HepG2 (cell line): ENCODE data around the gene NCBP2. TPM values are rescaled to one million over a fixed set of nuclear protein-coding genes. Genes with fewer than 3 reads are reported as not detected.

Experiments
- AGO1 ChIP-seq: fragments of 200-400 bp; formaldehyde crosslinking; IDR thresholded peaks from 2 replicates; pipeline ENCODE4 v1.6.1; 2017; ENCODE audit warnings: mild to moderate bottlenecking, low read depth, low read length, moderate library complexity; ENCODE audit not compliant: poor library complexity, severe bottlenecking
- ARNT ChIP-seq: fragments of 450-650 bp; IDR thresholded peaks from 2 replicates; pipeline ENCODE4 v1.6.1; 2017
- CBX1 ChIP-seq: IDR thresholded peaks from one replicate; pipeline ENCODE4 v1.6.1; 2016; ENCODE audit warnings: antibody characterized with exemption, low read depth
- HDAC1 ChIP-seq: sonication (generic); formaldehyde crosslinking; IDR thresholded peaks from 2 replicates; pipeline ENCODE4 v1.5.1; 2020; ENCODE audit warnings: mild to moderate bottlenecking, missing genetic modification reagents
- HOXA9 ChIP-seq: sonication (generic); formaldehyde crosslinking; IDR thresholded peaks from 2 replicates; pipeline ENCODE4 v1.8.1; 2022; ENCODE audit warnings: missing genetic modification reagents, mild to moderate bottlenecking, moderate library complexity, borderline replicate concordance
- RARA ChIP-seq: IDR thresholded peaks from 2 replicates; pipeline ENCODE4 v1.6.1; 2016; ENCODE audit warnings: missing genetic modification reagents, missing compliant biosample characterization
- RARG ChIP-seq: sonication (generic); formaldehyde crosslinking; IDR thresholded peaks from 2 replicates; pipeline ENCODE4 v1.4.0; 2020; ENCODE audit warnings: low read depth, mild to moderate bottlenecking, missing genetic modification reagents
- RFXAP ChIP-seq: sonication (generic); formaldehyde crosslinking; IDR thresholded peaks from 2 replicates; pipeline ENCODE4 v1.4.0; 2020; ENCODE audit warnings: missing genetic modification reagents, borderline replicate concordance
- ZFY ChIP-seq: sonication (generic); formaldehyde crosslinking; IDR thresholded peaks from 2 replicates; pipeline ENCODE4 v1.4.0; 2020; ENCODE audit warnings: missing genetic modification reagents
- ZNF382 ChIP-seq: sonication (generic); formaldehyde crosslinking; IDR thresholded peaks from 2 replicates; pipeline ENCODE4 v1.5.0; 2020; ENCODE audit warnings: missing genetic modification reagents, mild to moderate bottlenecking, borderline replicate concordance
- ZNF530 ChIP-seq: sonication (generic); formaldehyde crosslinking; IDR thresholded peaks from 2 replicates; pipeline ENCODE4 v1.5.0; 2020; ENCODE audit warnings: low read depth, mild to moderate bottlenecking, missing genetic modification reagents
- ZNF652 ChIP-seq: IDR thresholded peaks from 2 replicates; pipeline ENCODE4 v1.6.1; 2016; ENCODE audit warnings: low read depth, borderline replicate concordance
- ZNF713 ChIP-seq: sonication (generic); formaldehyde crosslinking; IDR thresholded peaks from 2 replicates; pipeline ENCODE4 v1.4.0; 2020; ENCODE audit warnings: mild to moderate bottlenecking, missing genetic modification reagents
- ZNF788 ChIP-seq: sonication (generic); formaldehyde crosslinking; IDR thresholded peaks from 2 replicates; pipeline ENCODE4 v1.5.0; 2020; ENCODE audit warnings: mild to moderate bottlenecking, missing genetic modification reagents, borderline replicate concordance
- polyA plus RNA-seq, 8 experiments: library from polyadenylated mRNA; depleted of rRNA in 3 of 8; stranded (reverse) in 7 of 8; unstranded in 1 of 8; fragments of >200 nt; fragmentation: Illumina TruSeq in 4 of 8; extraction: Trizol in 4 of 8; gene quantifications; 2 replicates each; pipeline versions ENCODE4 v1.2.1 to v1.2.3, GENCODE V29; 2011 to 2016; ENCODE audit warnings: low read depth in 4 of 8, missing spikeins in 1 of 8, mixed read lengths in 1 of 8; ENCODE audit not compliant: insufficient read depth in 1 of 8
- total RNA-seq, 5 experiments: library from RNA; depleted of rRNA; stranded (reverse); fragments of >200 nt; fragmentation: Illumina TruSeq; extraction: Trizol; gene quantifications; 2 replicates each; pipeline ENCODE4 v1.2.3, GENCODE V29; 2016; ENCODE audit warnings: low read depth in 1 of 5
- TF ChIP-seq, protein P1 (sequence below): sonication (generic); formaldehyde crosslinking; IDR thresholded peaks from 2 replicates; pipeline ENCODE4 v1.4.0; 2020; ENCODE audit warnings: missing genetic modification reagents
- TF ChIP-seq, protein P2 (sequence below): sonication (generic); formaldehyde crosslinking; IDR thresholded peaks from 2 replicates; pipeline ENCODE4 v1.4.0; 2020; ENCODE audit warnings: missing genetic modification reagents
- TF ChIP-seq, protein P3 (sequence below): sonication (generic); formaldehyde crosslinking; IDR thresholded peaks from 2 replicates; pipeline ENCODE4 v1.4.0; 2020; ENCODE audit warnings: missing genetic modification reagents, borderline replicate concordance
- TF ChIP-seq, protein P4 (sequence below): IDR thresholded peaks from 2 replicates; pipeline ENCODE4 v1.6.1; 2016; ENCODE audit warnings: missing genetic modification reagents, missing compliant biosample characterization
- TF ChIP-seq, protein P5 (sequence below): sonication (generic); formaldehyde crosslinking; IDR thresholded peaks from 2 replicates; pipeline ENCODE4 v1.8.1; 2022; ENCODE audit warnings: low read depth, mild to moderate bottlenecking, missing genetic modification reagents

Gene NCBP2
- total and polyA plus RNA-seq, 2 of the 13 experiments (the other 11 are each of a cell fraction or from before 2014, with no cell fraction given) = 58.7 to 95.5 TPM

DNA sequence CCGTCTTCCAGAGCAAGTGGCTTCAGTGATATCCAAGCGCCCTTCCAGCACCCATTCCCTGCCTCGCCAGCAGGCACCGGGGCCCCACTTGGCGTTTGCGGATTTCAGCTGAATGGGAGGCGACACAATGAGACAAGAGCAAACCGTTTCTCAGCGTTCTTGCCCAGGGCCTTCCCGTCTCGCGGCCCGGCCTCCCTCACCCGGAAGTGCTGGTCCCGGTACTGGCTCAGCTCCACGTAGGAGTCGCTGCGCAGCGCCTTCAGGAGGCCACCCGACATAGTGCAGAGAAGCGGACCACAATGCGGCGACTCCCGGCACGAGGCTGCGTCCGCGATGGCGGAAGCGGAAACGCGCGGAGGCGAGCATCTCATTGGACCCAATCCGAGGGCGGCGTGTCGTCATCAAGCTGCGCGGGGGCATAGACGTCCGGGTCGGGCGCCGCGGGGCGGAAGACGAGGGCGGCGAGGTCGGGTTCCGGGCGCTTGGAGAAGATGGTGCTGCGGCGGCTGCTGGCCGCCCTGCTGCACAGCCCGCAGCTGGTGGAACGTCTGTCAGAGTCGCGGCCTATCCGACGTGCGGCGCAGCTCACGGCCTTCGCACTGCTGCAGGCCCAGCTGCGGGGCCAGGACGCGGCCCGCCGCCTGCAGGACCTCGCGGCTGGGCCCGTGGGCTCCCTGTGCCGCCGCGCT, at the start of gene NCBP2 (continued):
- TF ChIP-seq ZNF652 (CRISPR knock-in tag) (peak; percentile 22; the same call in 1 of the 2 replicates), CBX1 (peak; percentile 60), RFXAP (CRISPR knock-in tag) (peak; percentile 91), RARG (CRISPR knock-in tag) (no peak), ZNF382 (CRISPR knock-in tag) (no peak), AGO1 (peak; percentile 48), HOXA9 (CRISPR knock-in tag) (peak; percentile 68; the same call in 1 of the 2 replicates), ZNF788 (CRISPR knock-in tag) (peak; percentile 43; the same call in 1 of the 2 replicates), ZNF530 (CRISPR knock-in tag) (no peak), RARA (CRISPR knock-in tag) (0 out of 2 replicates have a peak, but pooled peaks have one; percentile 40), ZFY (CRISPR knock-in tag) (peak; percentile 93), ZNF713 (CRISPR knock-in tag) (peak; percentile 26; the same call in 1 of the 2 replicates), ARNT (no peak), HDAC1 (CRISPR knock-in tag) (peak; percentile 98)
- TF ChIP-seq, protein P1, sequence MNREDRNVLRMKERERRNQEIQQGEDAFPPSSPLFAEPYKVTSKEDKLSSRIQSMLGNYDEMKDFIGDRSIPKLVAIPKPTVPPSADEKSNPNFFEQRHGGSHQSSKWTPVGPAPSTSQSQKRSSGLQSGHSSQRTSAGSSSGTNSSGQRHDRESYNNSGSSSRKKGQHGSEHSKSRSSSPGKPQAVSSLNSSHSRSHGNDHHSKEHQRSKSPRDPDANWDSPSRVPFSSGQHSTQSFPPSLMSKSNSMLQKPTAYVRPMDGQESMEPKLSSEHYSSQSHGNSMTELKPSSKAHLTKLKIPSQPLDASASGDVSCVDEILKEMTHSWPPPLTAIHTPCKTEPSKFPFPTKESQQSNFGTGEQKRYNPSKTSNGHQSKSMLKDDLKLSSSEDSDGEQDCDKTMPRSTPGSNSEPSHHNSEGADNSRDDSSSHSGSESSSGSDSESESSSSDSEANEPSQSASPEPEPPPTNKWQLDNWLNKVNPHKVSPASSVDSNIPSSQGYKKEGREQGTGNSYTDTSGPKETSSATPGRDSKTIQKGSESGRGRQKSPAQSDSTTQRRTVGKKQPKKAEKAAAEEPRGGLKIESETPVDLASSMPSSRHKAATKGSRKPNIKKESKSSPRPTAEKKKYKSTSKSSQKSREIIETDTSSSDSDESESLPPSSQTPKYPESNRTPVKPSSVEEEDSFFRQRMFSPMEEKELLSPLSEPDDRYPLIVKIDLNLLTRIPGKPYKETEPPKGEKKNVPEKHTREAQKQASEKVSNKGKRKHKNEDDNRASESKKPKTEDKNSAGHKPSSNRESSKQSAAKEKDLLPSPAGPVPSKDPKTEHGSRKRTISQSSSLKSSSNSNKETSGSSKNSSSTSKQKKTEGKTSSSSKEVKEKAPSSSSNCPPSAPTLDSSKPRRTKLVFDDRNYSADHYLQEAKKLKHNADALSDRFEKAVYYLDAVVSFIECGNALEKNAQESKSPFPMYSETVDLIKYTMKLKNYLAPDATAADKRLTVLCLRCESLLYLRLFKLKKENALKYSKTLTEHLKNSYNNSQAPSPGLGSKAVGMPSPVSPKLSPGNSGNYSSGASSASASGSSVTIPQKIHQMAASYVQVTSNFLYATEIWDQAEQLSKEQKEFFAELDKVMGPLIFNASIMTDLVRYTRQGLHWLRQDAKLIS (CRISPR knock-in tag) = peak; percentile 93
- TF ChIP-seq, protein P2, sequence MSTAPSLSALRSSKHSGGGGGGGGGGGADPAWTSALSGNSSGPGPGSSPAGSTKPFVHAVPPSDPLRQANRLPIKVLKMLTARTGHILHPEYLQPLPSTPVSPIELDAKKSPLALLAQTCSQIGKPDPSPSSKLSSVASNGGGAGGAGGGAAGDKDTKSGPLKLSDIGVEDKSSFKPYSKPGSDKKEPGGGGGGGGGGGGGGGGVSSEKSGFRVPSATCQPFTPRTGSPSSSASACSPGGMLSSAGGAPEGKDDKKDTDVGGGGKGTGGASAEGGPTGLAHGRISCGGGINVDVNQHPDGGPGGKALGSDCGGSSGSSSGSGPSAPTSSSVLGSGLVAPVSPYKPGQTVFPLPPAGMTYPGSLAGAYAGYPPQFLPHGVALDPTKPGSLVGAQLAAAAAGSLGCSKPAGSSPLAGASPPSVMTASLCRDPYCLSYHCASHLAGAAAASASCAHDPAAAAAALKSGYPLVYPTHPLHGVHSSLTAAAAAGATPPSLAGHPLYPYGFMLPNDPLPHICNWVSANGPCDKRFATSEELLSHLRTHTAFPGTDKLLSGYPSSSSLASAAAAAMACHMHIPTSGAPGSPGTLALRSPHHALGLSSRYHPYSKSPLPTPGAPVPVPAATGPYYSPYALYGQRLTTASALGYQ (CRISPR knock-in tag) = peak; percentile 36; the same call in 1 of the 2 replicates
- TF ChIP-seq, protein P3, sequence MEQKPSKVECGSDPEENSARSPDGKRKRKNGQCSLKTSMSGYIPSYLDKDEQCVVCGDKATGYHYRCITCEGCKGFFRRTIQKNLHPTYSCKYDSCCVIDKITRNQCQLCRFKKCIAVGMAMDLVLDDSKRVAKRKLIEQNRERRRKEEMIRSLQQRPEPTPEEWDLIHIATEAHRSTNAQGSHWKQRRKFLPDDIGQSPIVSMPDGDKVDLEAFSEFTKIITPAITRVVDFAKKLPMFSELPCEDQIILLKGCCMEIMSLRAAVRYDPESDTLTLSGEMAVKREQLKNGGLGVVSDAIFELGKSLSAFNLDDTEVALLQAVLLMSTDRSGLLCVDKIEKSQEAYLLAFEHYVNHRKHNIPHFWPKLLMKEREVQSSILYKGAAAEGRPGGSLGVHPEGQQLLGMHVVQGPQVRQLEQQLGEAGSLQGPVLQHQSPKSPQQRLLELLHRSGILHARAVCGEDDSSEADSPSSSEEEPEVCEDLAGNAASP = peak; percentile 27; the same call in 1 of the 2 replicates
- TF ChIP-seq, protein P4, sequence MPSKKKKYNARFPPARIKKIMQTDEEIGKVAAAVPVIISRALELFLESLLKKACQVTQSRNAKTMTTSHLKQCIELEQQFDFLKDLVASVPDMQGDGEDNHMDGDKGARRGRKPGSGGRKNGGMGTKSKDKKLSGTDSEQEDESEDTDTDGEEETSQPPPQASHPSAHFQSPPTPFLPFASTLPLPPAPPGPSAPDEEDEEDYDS (CRISPR knock-in tag) = peak; percentile 78
- TF ChIP-seq, protein P5, sequence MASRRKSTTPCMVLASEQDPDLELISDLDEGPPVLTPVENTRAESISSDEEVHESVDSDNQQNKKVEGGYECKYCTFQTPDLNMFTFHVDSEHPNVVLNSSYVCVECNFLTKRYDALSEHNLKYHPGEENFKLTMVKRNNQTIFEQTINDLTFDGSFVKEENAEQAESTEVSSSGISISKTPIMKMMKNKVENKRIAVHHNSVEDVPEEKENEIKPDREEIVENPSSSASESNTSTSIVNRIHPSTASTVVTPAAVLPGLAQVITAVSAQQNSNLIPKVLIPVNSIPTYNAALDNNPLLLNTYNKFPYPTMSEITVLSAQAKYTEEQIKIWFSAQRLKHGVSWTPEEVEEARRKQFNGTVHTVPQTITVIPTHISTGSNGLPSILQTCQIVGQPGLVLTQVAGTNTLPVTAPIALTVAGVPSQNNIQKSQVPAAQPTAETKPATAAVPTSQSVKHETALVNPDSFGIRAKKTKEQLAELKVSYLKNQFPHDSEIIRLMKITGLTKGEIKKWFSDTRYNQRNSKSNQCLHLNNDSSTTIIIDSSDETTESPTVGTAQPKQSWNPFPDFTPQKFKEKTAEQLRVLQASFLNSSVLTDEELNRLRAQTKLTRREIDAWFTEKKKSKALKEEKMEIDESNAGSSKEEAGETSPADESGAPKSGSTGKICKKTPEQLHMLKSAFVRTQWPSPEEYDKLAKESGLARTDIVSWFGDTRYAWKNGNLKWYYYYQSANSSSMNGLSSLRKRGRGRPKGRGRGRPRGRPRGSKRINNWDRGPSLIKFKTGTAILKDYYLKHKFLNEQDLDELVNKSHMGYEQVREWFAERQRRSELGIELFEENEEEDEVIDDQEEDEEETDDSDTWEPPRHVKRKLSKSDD (CRISPR knock-in tag) = peak; percentile 94
